Measurements from ENCODE around the gene KLHL17.
"Not testable (repeated sequence)": the region's sequence is repeated elsewhere in the genome, so short reads cannot be mapped to it uniquely, and the experiment has no call there.

KLHL17 gene

GRCh38 chr1:970242-970972 is 10.0 kb downstream of the KLHL17 start:
- no peak for DNase-seq (ENCODE audit: low read depth)

GRCh38 chr1:970973-971730 is 10.8 kb downstream of the KLHL17 start:
- no peak for DNase-seq (ENCODE audit: low read depth)

GRCh38 chr1:971751-972506 is 11.5 kb downstream of the KLHL17 start:
- DNase-seq (ENCODE audit: low read depth), result no peak

GRCh38 chr1:972726-973458 is 12.5 kb downstream of the KLHL17 start:
- no peak for DNase-seq (ENCODE audit: low read depth)

DNA sequence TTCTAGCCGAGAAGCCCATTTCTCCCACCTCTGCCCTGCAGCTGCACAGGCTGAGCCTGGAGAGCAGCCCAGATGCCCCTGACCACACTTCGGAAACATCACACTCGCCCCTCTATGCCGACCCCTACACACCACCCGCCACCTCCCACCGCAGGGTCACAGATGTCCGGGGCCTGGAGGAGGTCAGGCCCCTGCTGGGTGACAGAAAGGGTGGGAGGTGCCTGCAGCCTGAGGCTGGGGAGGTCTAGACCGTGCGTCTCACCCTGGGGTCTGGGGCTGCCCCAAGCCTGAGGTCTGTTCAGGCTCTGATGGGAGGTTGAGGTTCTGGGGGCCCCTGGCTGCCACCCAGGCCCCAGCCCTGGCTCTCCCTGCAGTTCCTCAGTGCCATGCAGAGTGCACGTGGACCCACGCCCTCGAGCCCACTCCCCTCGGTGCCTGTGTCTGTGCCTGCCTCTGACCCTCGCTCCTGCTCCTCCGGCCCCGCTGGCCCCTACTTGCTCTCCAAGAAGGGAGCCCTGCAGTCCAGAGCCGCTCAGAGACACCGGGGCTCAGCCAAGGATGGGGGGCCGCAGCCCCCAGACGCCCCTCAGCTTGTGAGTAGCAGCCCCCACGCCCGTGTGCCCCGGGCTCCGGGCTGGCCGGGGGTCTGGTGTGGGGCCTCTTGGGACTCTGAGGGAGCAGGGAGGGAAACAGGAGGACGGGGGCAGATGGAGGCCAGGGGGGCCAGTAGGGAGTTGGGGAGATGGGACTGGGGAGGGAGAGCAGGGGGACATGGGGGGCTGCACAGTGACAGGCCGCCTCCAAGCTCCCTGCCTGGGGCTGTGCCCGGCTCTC is 13.3 kb downstream of the KLHL17 start:
- DNase-seq (ENCODE audit: low read depth), result no peak

GRCh38 chr1:974293-974640 is 13.9 kb downstream of the KLHL17 start:
- DNase-seq (ENCODE audit: low read depth), result no peak

- no peak for DNase-seq (ENCODE audit: low read depth)
Observed at GRCh38 chr1:974687-975328, 14.4 kb downstream of the KLHL17 start.

- no peak for DNase-seq (ENCODE audit: low read depth)
Observed at GRCh38 chr1:975365-975764, 15.0 kb downstream of the KLHL17 start.

DNA sequence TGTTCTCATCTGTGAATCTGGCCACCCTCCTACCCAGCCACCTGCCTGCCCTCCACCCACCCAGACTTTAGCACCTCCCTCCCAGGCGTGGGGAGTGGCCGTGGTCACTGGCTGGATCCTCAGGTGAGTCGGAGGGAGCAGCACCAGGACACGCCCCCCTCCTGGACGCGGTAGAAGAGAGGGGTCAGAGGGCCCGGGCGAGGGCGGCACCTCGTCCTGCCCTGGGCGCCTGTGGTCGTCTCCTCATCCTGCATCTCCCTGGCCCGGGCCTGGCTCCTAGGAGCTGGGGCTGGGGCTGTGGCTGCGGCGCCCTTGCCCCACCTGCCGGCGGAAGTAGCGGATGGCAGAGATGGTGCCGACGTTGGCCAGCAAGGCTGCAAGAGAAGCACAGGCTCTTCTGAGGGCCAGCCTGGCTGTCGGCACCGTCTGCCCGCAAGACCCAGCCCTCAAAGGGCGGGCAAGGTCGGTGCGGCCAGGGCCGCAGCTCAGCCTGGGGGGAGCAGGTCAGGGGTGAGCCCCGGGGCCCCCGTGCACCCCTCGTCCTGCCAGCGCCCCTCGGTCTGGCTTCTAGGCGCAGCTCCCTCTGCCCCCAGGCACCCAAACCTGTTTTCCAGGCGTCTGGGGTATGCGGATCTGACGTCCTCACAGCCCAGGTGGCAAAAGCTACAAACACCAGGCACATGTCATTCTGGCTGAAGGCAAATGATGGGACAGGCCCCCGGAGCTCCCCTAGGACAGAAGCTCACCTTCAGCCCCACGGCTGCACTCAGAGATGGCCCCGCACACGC is 15.7 kb downstream of the KLHL17 start:
- peak; percentile 55 for DNase-seq (ENCODE audit: low read depth)

DNA sequence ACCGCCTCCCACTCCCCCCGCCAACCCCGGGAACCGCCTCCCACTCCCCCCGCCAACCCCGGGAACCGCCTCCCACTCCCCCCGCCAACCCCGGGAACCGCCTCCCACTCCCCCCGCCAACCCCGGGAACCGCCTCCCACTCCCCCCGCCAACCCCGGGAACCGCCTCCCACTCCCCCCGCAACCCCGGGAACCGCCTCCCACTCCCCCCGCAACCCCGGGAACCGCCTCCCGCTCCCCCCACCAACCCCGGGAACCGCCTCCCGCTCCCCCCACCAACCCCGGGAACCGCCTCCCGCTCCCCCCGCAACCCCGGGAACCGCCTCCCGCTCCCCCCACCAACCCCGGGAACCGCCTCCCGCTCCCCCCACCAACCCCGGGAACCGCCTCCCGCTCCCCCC is 16.4 kb downstream of the KLHL17 start:
- not testable (repeated sequence) for DNase-seq (ENCODE audit: low read depth)

DNA sequence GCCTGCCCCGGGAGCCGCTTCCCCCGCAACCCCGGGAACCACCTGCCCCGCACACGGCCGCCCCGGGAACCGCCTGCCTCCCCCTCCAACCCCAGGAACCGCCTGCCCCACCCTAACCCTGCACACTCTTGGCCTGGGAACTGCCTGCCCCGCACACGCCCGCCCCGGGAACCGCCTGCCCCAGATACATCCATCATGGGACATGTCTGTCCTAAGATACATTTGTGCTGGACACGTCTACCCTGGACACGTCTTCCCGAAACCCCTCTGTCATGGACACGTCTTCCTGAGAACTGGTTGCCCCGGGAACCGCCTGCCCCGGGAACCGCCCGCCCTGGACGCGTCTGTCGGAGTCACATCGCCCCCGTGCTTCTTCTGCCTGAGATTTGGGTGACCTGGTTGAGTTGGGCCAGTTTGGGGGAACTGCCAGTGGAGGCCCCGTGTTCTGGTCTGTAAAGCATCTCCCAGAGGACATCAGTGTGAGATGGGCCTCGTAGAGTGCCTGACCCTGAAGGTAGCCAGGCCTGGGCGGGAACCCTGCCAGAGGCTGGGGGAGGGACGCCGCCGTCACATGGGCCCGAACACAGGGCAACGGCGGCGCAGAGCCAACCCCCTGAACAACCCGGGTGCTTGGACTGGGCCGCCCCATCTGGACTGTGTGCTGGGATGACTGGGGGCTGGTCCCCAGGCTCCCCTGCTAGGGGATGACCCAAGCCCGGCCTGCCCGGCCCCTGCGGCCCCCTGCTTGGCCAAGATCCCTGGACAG is 17.9 kb downstream of the KLHL17 start:
- no peak for DNase-seq (ENCODE audit: low read depth)

- DNase-seq (ENCODE audit: low read depth), result no peak
Observed at GRCh38 chr1:978835-979743, 18.7 kb downstream of the KLHL17 start.

GRCh38 chr1:979744-980072 is 19.3 kb downstream of the KLHL17 start:
- no peak for DNase-seq (ENCODE audit: low read depth)

GRCh38 chr1:980137-980571 is 19.8 kb downstream of the KLHL17 start:
- DNase-seq (ENCODE audit: low read depth), result no peak

GRCh38 chr1:980602-981395 is 20.4 kb downstream of the KLHL17 start:
- no peak for DNase-seq (ENCODE audit: low read depth)

DNA sequence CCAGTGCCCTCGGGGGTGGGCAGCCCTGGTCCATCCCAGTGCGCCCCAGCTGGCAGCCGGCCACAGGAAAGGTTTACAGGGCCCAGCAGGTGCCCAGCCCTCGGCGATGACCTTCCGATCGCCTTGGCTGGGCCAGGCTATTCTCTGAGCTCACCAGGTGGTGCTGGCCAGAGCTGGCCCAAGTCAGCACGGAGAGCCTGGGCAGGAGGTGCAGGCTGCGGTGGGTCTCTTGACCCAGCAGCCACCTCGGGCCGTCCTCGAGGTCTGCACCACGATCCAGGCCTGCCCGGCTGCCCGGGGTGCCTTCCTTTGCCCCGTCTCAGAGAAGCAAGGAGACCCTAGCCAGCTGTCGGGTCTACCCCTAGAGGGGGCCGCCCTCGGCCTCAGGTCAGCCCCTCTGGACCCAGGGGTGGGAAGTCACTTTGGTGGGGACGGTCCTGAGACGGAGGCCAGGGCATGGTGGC is 21.1 kb downstream of the KLHL17 start:
- DNase-seq (ENCODE audit: low read depth), result no peak

DNA sequence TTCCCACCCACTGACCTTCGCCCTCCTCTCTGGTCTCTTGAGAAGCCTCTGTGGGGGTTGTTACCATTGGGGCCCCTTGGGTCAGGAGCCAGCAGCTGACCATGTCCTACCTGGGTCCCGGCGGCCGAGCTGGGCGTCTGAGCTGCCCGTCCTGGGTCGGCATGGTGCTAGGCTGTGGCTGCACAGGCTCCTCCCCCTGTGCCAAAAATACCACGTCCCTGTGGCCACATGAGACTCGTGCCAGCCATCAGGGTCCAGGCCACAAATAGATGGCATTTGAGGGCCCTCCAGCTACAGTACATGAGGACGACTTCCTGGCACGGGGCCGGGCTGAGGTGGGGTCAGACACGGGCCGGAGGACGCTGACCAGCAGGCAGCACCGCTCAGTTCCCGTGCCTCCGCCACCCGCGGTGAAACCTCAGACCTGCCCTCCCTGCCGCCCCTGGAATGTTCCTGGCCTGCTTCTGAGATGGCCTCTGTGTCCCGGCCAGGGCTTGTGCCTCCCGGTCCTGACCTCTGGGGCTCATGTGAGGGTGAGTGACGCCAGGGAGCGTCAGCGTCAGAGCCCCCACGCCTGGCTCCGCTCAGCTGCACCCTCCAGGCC is 21.7 kb downstream of the KLHL17 start, which contains the start of gene PERM1:
TSS of gene PERM1 (minus strand) at position 139 of the 604 bp plus-strand sequence. CDS start 1,064 bp downstream, outside the sequence.
- no peak for DNase-seq (ENCODE audit: low read depth)

All from activated T-cell treated with anti-CD3 and anti-CD28 coated beads for 24 hours (primary cell).